ENCODE data around the gene KATNB1.
"Not testable (repeated sequence)": the region's sequence is repeated elsewhere in the genome, so short reads cannot be mapped to it uniquely, and the experiment has no call there.

Gene KATNB1

DNA sequence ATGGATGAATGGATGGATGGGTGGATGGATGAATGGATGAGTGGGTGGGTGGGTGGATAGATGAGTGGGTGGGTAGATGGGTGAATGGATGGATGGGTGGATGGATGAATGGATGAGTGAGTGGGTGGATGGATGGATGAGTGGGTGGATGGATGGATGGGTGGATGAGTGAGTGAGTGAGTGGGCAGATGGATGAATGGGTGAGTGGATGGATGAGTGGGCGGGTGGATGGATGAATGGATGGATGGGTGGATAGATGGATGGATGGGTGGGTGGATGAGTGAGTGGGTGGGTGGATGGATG is 6.4 kb upstream of the KATNB1 start:
- no peaks in the 10 kb centered on the region for H3K79me2 ChIP-seq (ENCODE audit: insufficient read depth, low read length)
- no peak overlapping the region for H2AFZ ChIP-seq (ENCODE audit: low read length)
- no peak overlapping the region for H3K4me3 ChIP-seq (ENCODE audit: low read depth, low read length, poor library complexity, severe bottlenecking)
- no peak overlapping the region for H3K9ac ChIP-seq (ENCODE audit: low read length)
- H4K20me1 ChIP-seq (ENCODE audit: insufficient read depth, low read length) = no peaks in the 10 kb centered on the region
- no peak overlapping the region for H3K27ac ChIP-seq (ENCODE audit: low read depth, low read length, poor library complexity, severe bottlenecking)
- H3K36me3 ChIP-seq (ENCODE audit: insufficient read depth, low read length) = no peaks in the 10 kb centered on the region; the same call in 1 of the 2 replicates
- H3K27me3 ChIP-seq (ENCODE audit: insufficient read depth, low read length) = no peaks in the 10 kb centered on the region
- H3K9me2 ChIP-seq (ENCODE audit: low read depth, low read length) = no peaks in the 10 kb centered on the region
- no peaks in the 10 kb centered on the region for H3F3A ChIP-seq (ENCODE audit: insufficient read depth, low read length)
- peaks cover 12% of the 10 kb centered on the region; the same call in 1 of the 2 replicates for H3K9me3 ChIP-seq (ENCODE audit: low read length)
- no peak overlapping the region for H3K4me2 ChIP-seq (ENCODE audit: low read length)
- TF ChIP-seq, protein P1, sequence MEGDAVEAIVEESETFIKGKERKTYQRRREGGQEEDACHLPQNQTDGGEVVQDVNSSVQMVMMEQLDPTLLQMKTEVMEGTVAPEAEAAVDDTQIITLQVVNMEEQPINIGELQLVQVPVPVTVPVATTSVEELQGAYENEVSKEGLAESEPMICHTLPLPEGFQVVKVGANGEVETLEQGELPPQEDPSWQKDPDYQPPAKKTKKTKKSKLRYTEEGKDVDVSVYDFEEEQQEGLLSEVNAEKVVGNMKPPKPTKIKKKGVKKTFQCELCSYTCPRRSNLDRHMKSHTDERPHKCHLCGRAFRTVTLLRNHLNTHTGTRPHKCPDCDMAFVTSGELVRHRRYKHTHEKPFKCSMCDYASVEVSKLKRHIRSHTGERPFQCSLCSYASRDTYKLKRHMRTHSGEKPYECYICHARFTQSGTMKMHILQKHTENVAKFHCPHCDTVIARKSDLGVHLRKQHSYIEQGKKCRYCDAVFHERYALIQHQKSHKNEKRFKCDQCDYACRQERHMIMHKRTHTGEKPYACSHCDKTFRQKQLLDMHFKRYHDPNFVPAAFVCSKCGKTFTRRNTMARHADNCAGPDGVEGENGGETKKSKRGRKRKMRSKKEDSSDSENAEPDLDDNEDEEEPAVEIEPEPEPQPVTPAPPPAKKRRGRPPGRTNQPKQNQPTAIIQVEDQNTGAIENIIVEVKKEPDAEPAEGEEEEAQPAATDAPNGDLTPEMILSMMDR (IDR thresholded peaks at IDR 0.05; ENCODE audit: low read length) = no peak
- no peak for TF ChIP-seq EZH2 (IDR thresholded peaks at IDR 0.05; ENCODE audit: borderline replicate concordance, low read length)
- peaks cover 2% of the 10 kb centered on the region for H3K4me1 ChIP-seq (ENCODE audit: insufficient read depth, low read length, severe bottlenecking)

DNA sequence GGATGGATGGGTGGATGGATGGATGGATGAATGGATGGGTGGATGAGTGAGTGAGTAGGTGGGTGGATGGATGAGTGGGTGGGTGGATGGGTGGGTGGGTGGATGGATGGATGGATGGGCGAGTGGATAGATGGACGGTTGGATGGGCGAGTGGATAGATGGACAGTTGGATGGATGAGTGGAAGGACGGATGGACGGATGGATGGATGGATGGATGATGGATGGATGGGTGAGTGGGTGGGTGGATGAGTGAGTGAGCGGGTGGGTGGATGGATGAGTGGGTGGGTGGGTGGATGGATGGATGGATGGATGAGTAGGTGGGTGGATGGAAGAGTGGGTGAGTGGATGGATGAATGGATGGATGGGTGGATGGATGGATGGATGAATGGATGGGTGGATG is 5.7 kb upstream of the KATNB1 start:
- not testable (repeated sequence) for H3K9ac ChIP-seq (ENCODE audit: low read length); H3F3A ChIP-seq (ENCODE audit: insufficient read depth, low read length); H3K36me3 ChIP-seq (ENCODE audit: insufficient read depth, low read length); H3K9me2 ChIP-seq (ENCODE audit: low read depth, low read length); H3K4me3 ChIP-seq (ENCODE audit: low read depth, low read length, poor library complexity, severe bottlenecking); H3K79me2 ChIP-seq (ENCODE audit: insufficient read depth, low read length); H3K27me3 ChIP-seq (ENCODE audit: insufficient read depth, low read length); H3K27ac ChIP-seq (ENCODE audit: low read depth, low read length, poor library complexity, severe bottlenecking); H4K20me1 ChIP-seq (ENCODE audit: insufficient read depth, low read length); H3K4me1 ChIP-seq (ENCODE audit: insufficient read depth, low read length, severe bottlenecking); H2AFZ ChIP-seq (ENCODE audit: low read length); H3K4me2 ChIP-seq (ENCODE audit: low read length)
- peaks cover 12% of the 10 kb centered on the region; the same call in 1 of the 2 replicates for H3K9me3 ChIP-seq (ENCODE audit: low read length)

DNA sequence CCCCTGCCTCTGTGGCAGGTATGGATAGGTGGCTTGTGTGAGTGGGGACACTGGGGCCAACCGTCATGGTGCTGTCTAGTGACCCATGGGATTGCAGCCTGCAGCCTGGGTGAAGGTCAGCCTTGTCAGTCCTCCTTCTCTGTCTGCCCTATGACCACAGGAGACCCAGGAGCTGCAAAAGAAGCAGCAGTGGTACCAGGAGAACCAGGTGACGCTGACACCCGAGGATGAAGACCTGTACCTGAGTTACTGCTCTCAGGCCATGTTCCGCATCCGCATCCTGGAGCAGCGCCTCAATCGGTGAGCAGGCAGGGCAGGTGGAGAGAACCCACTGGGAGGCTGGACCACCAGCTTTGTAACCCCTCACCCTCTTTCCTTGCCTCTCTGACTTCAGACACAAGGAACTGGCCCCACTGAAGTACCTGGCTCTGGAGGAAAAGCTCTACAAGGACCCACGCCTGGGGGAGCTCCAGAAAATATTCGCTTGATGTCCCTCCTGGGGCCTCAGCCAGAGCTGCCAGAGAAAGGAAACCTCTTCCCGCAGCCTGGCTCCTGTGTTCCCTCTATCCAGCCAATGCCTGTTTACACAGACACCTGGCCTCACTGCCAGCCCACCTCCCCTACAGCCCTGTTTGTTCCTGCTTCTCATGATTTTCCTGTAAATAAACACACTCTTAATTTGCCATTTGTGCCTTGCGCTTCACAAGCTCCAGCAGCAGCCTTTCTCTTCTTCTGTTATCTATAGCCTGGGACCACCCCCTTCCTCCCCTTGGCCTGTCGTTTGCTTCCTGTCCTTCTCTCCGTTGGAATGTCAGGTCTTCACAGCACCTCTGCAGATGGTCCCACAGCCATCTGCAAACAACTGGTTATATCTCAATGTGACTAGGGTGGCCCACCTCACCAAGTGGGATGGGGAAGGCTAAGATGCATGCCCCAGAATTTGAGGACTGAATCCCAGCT is 4.5 kb upstream of the KATNB1 start:
- no peak overlapping the region for H3K4me2 ChIP-seq (ENCODE audit: low read length)
- H3K27me3 ChIP-seq (ENCODE audit: insufficient read depth, low read length) = no peaks in the 10 kb centered on the region
- no peak overlapping the region for H2AFZ ChIP-seq (ENCODE audit: low read length)
- H3K9me3 ChIP-seq (ENCODE audit: low read length) = peaks cover 12% of the 10 kb centered on the region; the same call in 1 of the 2 replicates
- H3K27ac ChIP-seq (ENCODE audit: low read depth, low read length, poor library complexity, severe bottlenecking) = no peak overlapping the region
- no peaks in the 10 kb centered on the region; the same call in 1 of the 2 replicates for H3K36me3 ChIP-seq (ENCODE audit: insufficient read depth, low read length)
- H4K20me1 ChIP-seq (ENCODE audit: insufficient read depth, low read length) = no peaks in the 10 kb centered on the region
- H3K4me3 ChIP-seq (ENCODE audit: low read depth, low read length, poor library complexity, severe bottlenecking) = no peak overlapping the region
- no peak overlapping the region for H3K9ac ChIP-seq (ENCODE audit: low read length)
- peaks cover 9% of the 10 kb centered on the region for H3K4me1 ChIP-seq (ENCODE audit: insufficient read depth, low read length, severe bottlenecking)
- H3K79me2 ChIP-seq (ENCODE audit: insufficient read depth, low read length) = no peaks in the 10 kb centered on the region
- H3K9me2 ChIP-seq (ENCODE audit: low read depth, low read length) = no peaks in the 10 kb centered on the region
- TF ChIP-seq, protein P1 (IDR thresholded peaks at IDR 0.05; ENCODE audit: low read length) = no peak
- no peak for TF ChIP-seq EZH2 (IDR thresholded peaks at IDR 0.05; ENCODE audit: borderline replicate concordance, low read length)
- no peaks in the 10 kb centered on the region for H3F3A ChIP-seq (ENCODE audit: insufficient read depth, low read length)
